NOMO-1 treated with dmso at 0.1 percent for 144 hours (cell line): Measurements from ENCODE around the gene TYRP1.

Source experiments
- DNase-seq: peaks from one replicate; lab custom pipeline; 2025; ENCODE audit not compliant: unreplicated experiment; lab: John Stamatoyannopoulos, UW

TYRP1 gene

DNA sequence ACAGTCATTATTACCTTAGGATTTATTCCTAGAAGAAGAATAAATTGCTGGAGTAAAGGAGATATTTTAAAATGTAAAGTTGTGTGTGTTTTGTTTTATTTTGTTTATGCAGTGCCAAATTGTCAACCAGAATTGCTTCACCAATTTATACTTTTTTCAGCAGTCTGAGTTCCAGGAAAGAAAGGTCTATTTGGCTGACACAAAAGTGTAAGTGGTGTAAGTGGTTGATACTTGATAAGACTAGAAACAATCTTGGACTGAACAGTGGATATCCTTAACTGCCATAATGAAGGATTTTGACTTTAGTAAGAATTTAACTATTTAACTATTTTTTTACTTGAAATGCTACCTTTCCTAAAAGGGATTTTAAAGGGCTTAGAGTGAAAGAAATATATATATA, 37.7 kb downstream of the TYRP1 start:
- DNase-seq, result no peak

DNA sequence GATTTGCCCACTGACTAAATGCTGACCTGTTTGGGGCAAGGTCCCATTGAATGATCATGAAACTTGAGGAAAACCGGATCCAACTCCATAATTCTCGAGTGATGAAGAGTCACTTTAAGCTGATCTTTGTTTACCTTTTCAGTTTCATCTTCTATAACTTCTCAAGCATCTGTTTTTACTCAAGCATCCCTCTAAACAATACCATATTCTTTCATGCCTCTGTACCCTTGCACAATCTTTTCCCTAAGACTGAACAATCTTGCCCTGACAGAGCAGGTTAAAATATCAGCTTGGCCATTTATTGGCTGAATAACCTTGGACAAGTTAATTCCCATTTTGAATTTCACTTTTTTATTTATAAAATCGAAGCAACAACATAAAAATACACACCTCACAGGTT, 39.8 kb downstream of the TYRP1 start:
- no peak for DNase-seq

GRCh38 chr9:12735665-12736064, 42.5 kb downstream of the TYRP1 start:
- DNase-seq, result no peak

DNA sequence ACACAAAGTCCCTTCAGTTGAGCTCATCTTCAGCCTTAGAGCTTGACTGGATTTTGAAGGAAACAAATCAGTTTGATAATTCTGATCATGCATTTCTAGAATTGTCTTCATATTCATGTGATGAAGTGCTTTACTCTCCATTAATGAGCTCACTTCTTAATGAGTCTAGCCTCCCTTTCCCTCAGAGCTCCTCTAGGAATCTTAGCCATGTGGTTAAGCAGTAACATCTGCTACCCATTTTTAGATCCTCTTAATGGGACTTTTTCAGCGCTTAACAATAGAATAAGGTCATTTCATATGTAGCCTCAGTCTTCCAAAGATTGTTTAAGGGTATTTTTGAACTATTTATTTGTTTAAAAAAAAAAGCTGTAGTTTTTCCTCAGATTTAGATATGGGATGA, 44.7 kb downstream of the TYRP1 start:
- no peak for DNase-seq

DNA sequence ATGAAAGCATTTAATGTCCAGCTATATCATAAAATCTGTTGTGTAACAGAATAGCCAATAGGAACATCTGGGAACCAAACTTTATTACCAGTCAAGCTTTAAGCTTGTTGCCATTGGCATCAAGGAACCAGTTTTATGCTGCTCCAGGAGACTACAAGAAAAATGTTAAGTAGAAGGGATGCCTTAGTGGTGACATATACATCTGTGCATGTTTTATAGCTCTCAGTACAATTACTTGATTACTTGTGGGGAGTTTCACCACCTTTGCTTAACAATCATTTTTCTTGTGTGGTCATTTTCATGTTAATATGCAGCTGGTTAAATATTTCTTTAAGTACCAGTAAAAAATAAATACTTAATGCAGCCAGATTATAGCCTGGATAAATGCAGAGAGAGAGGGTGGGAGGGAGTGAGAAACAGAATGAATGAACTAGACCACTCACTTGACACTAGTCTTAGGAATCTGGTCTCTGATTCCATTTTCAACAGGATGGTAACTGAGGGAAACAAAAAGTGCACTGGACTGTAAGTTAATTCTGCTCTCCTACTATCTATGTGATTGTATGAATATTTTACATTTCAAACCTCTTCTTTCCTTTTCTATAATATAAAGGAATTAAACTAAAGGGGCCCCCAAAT, 45.9 kb downstream of the TYRP1 start:
- DNase-seq, result no peak

DNA sequence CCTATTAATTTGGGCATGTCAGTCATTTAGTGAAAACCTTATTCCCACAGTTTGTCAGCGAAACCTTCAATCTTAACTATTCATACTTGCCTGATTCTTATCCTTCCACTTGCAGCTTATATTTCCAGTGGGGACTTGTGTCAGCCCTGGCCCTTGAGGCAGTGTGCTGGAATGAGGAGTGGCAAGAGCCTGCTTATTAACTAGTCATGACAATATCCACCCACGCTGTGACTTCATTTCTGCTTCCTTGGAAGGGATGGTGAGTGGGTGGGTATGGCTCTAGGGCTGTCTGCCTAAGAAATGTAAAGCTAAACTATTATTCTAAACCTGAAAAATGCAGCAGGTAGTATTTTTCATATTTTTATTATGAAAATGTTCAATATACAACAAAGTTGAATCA, 47.7 kb downstream of the TYRP1 start:
- no peak for DNase-seq

DNA sequence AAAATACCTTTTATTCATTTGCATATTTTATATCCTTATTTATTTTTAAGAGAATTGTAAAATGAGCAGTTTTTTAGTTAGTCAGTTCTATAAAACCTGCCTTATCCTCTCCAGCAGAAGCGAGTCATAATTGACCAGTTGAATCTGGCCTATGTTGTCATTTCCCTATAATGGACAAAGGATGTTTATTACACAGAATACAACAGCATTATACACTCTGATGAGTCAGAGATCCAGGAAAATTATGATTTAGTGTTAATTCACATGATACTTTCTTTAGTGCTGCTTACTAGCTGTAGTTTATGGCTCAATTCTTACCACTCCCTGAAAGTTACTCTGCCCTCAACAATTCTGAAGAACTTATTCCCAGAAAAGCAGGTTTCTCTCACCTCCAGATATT, 54.8 kb downstream of the TYRP1 start:
- no peak for DNase-seq

DNA sequence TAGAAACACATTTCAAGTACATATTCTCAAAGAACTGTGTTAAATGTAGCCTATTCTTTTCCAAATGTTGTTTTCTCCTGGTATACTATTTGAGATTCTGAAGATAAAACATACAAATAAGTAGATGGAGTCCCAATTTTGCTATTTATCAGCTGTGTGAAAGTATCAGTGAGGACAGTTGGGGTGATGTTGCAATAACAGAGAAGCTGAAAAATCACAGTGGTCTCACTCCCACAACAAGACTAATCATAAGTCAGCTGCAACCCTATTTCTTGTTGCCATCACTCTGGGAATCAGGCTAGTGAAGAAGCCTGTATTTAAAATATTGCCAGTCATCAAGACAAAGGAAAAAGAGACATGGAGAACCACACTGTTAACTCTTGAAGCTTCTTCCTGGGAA, 55.8 kb downstream of the TYRP1 start:
- no peak for DNase-seq

- no peak for DNase-seq
Observed at GRCh38 chr9:12753931-12754330, 60.7 kb downstream of the TYRP1 start.

- no peak for DNase-seq
Observed at GRCh38 chr9:12759761-12760160, 66.6 kb downstream of the TYRP1 start.
